GM19372 (cell line): ENCODE measurements around the gene TMEM126B.
A peak's percentile ranks its signal among the peaks of the same experiment; 100 is the strongest.

Experiments used
- ATAC-seq: cut with Tn5 transposase; IDR thresholded peaks from one replicate; pipeline ENCODE4 v1.9.1; 2021; ENCODE audit warnings: mild to moderate bottlenecking, low read depth, moderate library complexity; ENCODE audit not compliant: unreplicated experiment

The TMEM126B gene

DNA sequence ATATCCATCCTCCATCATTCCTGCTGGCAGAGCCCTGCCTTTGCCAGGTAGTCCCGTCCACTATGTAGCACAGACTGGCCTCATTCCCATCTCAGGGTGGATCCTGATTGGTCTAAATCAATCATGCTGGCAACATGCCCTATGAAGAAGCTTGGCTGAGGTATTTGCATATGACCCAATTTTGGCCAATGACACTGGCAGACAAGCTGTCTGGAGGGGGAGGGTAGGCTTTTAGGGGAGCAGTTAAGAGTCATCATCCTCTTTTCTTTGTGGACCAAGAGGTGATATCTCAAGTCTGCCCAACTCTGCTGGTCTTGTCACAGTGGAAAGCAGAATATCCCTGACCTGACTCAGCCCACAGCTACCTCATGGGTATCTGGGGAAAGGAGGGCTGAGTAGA, 52.5 kb downstream of the TMEM126B start:
- no peak for ATAC-seq

DNA sequence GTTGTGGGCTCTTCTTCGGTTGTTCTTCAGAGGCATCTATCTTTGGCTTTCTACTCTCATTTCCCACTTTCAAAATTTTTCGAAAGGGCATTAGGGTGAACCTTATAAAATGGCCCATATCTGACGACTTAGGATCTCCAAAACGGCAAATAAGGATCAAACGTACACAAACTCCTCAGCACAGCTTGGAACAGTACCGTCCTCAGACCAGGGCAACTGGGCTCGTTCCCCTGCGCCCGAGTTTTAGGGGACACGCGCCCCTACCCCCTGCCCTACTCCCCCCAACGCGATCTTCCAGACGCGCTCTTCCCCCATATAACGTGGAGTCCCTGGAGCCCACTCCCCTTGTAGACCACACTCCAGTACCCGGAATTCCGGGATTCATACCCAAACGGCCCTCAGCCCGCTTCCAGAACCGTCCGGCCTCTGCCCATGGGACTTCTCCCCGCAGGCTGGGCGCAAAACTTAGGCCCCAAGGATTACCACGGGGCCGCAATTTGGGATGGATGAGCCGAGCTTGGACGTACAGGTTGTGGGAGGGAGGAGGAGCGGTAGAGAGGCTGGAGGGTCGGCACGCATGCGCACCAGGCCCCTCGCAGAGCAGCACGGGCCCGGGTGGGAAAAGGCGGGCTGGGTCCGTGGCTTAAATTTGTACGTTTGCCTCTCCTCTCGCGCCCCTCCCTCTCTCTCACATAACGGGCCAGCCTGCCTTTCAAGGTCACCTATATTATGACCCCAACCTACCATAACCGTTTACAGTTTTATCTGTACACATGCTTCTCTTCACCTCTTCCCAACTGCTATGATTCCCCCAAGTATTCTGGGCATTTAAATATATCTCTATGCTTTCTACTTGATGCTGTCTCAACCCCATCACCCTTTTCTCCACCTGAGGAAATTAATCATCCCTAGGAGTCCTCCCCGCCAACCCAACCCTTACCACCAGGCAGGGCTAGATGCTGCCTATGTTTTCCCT, 54.2 kb downstream of the TMEM126B start:
- ATAC-seq = peak; percentile 86

DNA sequence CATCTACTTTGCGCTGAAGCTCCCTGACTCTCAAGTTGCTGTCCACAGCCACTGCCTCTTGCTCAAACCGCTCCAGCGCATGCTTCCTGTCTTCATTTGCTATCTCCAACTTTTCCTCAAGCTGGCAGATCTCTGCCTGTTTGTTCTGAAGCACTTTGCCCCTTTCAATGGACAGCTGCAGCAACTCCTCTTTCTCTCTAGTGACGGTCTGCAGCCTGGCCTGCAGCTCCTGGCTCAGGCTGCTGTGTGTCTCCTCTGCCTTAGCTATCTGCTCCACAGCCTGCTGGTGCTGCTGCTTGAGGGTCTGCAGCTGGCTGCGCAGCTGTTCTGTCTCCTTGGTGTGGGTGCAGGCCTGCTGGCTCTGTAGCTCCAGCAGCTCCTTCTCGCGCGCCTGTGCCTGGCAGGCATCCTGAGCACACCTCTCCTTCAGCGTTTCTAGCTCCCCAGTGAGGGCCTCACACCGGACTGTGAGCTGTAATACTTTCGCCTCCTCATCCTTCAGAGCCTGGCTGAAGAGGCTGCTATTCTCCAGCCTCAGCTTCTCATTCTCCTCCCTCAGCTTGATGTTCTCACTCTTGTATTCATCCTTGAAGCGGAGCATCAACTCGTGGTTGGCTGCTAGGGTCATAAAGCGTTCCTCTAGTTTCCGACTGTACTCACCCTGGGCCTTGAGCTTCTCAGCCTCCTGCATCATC, 56.9 kb downstream of the TMEM126B start:
- no peak for ATAC-seq

DNA sequence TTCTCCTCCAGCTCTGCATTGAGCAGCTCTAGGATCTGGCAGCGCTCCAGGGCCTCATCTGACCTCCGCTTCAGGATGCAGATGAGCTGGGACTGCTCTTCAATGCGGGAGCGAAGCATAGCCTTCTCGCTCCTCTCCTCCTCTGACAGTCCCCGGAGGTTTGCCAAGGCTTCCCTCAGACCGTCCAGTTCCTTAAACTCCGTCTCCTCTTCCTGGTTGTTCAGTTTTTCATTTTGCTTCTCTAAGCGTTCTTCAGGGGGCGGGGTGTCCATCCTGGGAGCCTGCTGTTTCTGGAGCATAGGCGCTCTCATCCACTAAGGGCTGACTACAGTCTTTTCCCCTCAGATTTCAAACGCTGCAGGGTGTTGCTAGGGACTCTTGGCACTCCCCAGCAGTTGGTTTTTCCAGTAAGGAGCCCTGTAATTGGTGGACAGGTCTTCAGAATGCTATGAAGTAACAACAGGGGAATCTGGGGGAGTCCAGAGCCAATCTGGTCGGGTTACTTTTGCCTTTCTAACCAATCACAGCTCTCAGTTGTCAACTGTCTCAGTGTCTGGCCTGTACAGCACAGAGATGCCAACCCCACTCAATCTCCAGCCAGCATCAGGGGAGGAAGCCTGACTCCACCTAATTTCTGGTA, 57.5 kb downstream of the TMEM126B start, which contains the start of gene CCDC89:
CCDC89 (minus strand) TSS at position 376 of the 640 bp plus-strand sequence; CDS start at position 311, 65 bp downstream.
- ATAC-seq = no peak
